Thyroid gland (tissue), 4 donors: ENCODE results near the gene LRCH2.

Experiments used
- CTCF ChIP-seq, 6 experiments: fragments of 200-600 bp in 3 of 6; fragments of 450-650 bp in 3 of 6; sonication (generic) in 3 of 6; IDR thresholded peaks; one replicate each; pipeline ENCODE4 v1.5.1; 2016 to 2019; ENCODE audit warnings: antibody characterized with exemption in 6 of 6, mild to moderate bottlenecking in 2 of 6, inconsistent platforms in 1 of 6, moderate library complexity in 1 of 6
- POLR2A ChIP-seq, 2 donors: fragments of 450-650 bp; IDR thresholded peaks; one replicate each; pipeline ENCODE4 v1.6.1; 2017; ENCODE audit warnings: antibody characterized with exemption in 2 of 2, mild to moderate bottlenecking in 2 of 2, moderate library complexity in 1 of 2

GRCh38 chrX:115067812-115068211, 166.1 kb downstream of the LRCH2 start:
- TF ChIP-seq CTCF (IDR thresholded peaks at IDR 0.05) (no peak), POLR2A (IDR thresholded peaks at IDR 0.05) (no peak)
